Measurements from ENCODE around the gene ETV4. TPM values are rescaled to one million over a fixed set of nuclear protein-coding genes. Genes with fewer than 3 reads are reported as not detected.

ETV4 gene
- total and polyA plus RNA-seq, 2 of the 13 experiments (the other 11 are each of a cell fraction or from before 2014, with no cell fraction given) = 128 to 330 TPM

DNA sequence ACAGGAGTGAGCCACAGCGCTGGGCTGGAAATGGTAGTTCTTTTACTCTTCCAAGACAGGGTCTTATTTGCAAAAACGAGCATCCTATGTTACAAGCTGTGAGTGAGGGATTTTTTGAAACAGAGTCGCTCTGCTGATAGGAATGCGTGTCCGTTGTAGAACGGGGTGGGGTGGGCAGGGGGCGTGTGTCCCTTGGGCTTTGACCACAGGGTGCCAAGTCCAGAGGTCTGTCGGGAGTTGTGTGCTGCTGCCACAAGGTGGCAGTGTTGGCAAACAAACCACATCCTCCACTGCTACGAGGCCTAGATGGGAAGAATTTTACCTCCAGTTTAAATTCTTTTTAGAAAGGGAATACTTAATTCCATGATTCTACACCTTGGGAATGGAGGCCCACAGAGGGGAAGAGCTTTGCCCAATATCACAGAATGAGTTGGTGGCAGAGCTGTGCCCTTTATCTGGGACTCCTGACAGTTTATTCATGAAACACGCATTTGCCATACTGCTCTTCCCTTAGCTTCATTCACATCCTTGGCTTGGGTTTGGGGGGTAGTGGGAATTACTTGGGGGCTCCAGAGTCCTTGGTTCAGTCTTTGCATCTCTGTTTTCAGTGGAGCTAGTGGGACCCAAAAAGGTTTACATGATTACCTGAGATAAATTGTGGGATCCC is 30.6 kb upstream of the ETV4 start (continued):
- TF ChIP-seq REST (IDR thresholded peaks at IDR 0.05; ENCODE audit: borderline replicate concordance in 1 of 2, low read depth in 1 of 2, low read length in 2 of 2) = no peak
- TF ChIP-seq HNF1B (CRISPR knock-in tag; IDR thresholded peaks at IDR 0.05) = peak; percentile 87
- no peak for TF ChIP-seq HNF1A (IDR thresholded peaks at IDR 0.05; ENCODE audit: low read depth)
- TF ChIP-seq HNF1A (CRISPR knock-in tag; IDR thresholded peaks at IDR 0.05; ENCODE audit: borderline replicate concordance) = no peak; the same call in 1 of the 2 replicates
- TF ChIP-seq HDAC1 (CRISPR knock-in tag; IDR thresholded peaks at IDR 0.05) = peak; percentile 32; the same call in 1 of the 2 replicates
- TF ChIP-seq HDAC2 (CRISPR knock-in tag; IDR thresholded peaks at IDR 0.05) = peak; percentile 82; the same call in 1 of the 2 replicates
- no peak for TF ChIP-seq RBM22 (optimal IDR thresholded peaks at IDR 0.05; ENCODE audit: low read length)
- TF ChIP-seq ZNF143 (CRISPR knock-in tag; IDR thresholded peaks at IDR 0.05) = peak; percentile 51; the same call in 1 of the 2 replicates
- no peak for TF ChIP-seq NCOA1 (CRISPR knock-in tag; IDR thresholded peaks at IDR 0.05)
- TF ChIP-seq PPARG (CRISPR knock-in tag; conservative IDR thresholded peaks at IDR 0.05) = peak; percentile 69; the same call in 1 of the 2 replicates
- TF ChIP-seq, protein P1, sequence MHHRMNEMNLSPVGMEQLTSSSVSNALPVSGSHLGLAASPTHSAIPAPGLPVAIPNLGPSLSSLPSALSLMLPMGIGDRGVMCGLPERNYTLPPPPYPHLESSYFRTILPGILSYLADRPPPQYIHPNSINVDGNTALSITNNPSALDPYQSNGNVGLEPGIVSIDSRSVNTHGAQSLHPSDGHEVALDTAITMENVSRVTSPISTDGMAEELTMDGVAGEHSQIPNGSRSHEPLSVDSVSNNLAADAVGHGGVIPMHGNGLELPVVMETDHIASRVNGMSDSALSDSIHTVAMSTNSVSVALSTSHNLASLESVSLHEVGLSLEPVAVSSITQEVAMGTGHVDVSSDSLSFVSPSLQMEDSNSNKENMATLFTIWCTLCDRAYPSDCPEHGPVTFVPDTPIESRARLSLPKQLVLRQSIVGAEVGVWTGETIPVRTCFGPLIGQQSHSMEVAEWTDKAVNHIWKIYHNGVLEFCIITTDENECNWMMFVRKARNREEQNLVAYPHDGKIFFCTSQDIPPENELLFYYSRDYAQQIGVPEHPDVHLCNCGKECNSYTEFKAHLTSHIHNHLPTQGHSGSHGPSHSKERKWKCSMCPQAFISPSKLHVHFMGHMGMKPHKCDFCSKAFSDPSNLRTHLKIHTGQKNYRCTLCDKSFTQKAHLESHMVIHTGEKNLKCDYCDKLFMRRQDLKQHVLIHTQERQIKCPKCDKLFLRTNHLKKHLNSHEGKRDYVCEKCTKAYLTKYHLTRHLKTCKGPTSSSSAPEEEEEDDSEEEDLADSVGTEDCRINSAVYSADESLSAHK (CRISPR knock-in tag; IDR thresholded peaks at IDR 0.05; ENCODE audit: borderline replicate concordance) = no peak
- no peak for TF ChIP-seq HOXA7 (CRISPR knock-in tag; IDR thresholded peaks at IDR 0.05)
- TF ChIP-seq, protein P2, sequence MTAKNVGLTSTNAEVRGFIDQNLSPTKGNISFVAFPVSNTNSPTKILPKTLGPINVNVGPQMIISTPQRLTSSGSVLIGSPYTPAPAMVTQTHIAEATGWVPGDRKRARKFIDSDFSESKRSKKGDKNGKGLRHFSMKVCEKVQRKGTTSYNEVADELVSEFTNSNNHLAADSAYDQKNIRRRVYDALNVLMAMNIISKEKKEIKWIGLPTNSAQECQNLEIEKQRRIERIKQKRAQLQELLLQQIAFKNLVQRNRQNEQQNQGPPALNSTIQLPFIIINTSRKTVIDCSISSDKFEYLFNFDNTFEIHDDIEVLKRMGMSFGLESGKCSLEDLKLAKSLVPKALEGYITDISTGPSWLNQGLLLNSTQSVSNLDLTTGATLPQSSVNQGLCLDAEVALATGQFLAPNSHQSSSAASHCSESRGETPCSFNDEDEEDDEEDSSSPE (CRISPR knock-in tag; IDR thresholded peaks at IDR 0.05) = no peak; the same call in 1 of the 2 replicates
- peak; percentile 67 for TF ChIP-seq ETV6 (CRISPR knock-in tag; conservative IDR thresholded peaks at IDR 0.05)
- TF ChIP-seq PLRG1 (conservative IDR thresholded peaks at IDR 0.05) = no peak
- peak; percentile 65; the same call in 1 of the 2 replicates for TF ChIP-seq PHF21A (CRISPR knock-in tag; IDR thresholded peaks at IDR 0.05)
